Brain microvascular endothelial cell (primary cell): ENCODE measurements around the gene VIL1.

ENCODE experiments used
- DNase-seq: peaks from one replicate; pipeline ENCODE4 v3.0.0-alpha.2; 2020
- H3K27ac ChIP-seq: fragments of 250-450 bp; sonication (Bioruptor Pico); 2 replicates; pipeline ENCODE4 v1.5.1; 2020; ENCODE audit warnings: mild to moderate bottlenecking, moderate library complexity
- H3K27me3 ChIP-seq: fragments of 250-450 bp; sonication (Bioruptor Pico); replicated peaks from 2 replicates; pipeline ENCODE4 v1.5.1; 2020; ENCODE audit warnings: mild to moderate bottlenecking
- H3K36me3 ChIP-seq: fragments of 250-450 bp; sonication (Bioruptor Pico); replicated peaks from 2 replicates; pipeline ENCODE4 v1.5.1; 2020; ENCODE audit warnings: mild to moderate bottlenecking
- H3K4me3 ChIP-seq: 2 replicates; pipeline ENCODE4 v1.5.1; 2011; ENCODE audit warnings: low read depth, mild to moderate bottlenecking, control low read depth, low read length, moderate library complexity
- CTCF ChIP-seq: IDR thresholded peaks from 2 replicates; pipeline ENCODE4 v1.5.1; 2011; ENCODE audit warnings: low read depth, mild to moderate bottlenecking, moderate library complexity, low read length, control low read depth, inconsistent platforms; ENCODE audit errors: missing control alignments
- in situ Hi-C: cut with HindIII; loops from 2 replicates; pipeline ENCODE4 v1.10.0; 2017; ENCODE audit warnings: low sequenced_read_pairs, low pct_ligation_motif_present

Gene VIL1

GRCh38 chr2:218386505-218387368, 32.2 kb upstream of the VIL1 start:
- in situ Hi-C loops: no loop called here
- DNase-seq: no peak
- H3K27me3 ChIP-seq: no peaks in the 10 kb centered on the region
- H3K36me3 ChIP-seq: no peaks in the 10 kb centered on the region
- no peak for TF ChIP-seq CTCF
- H3K27ac ChIP-seq: no peak overlapping the region
- H3K4me3 ChIP-seq: no peak overlapping the region

GRCh38 chr2:218387369-218388194, 31.3 kb upstream of the VIL1 start:
- no peaks in the 10 kb centered on the region for H3K36me3 ChIP-seq
- H3K27ac ChIP-seq: no peak overlapping the region
- peak; percentile 70 for DNase-seq
- in situ Hi-C loops: no loop called here
- TF ChIP-seq CTCF: no peak
- H3K4me3 ChIP-seq: peak overlapping the region; percentile 47
- H3K27me3 ChIP-seq: no peaks in the 10 kb centered on the region

GRCh38 chr2:218389333-218390150, 29.4 kb upstream of the VIL1 start:
- in situ Hi-C loops: no loop called here
- Histone ChIP-seq H3K27me3 (no peaks in the 10 kb centered on the region), H3K4me3 (no peak overlapping the region), H3K27ac (no peak overlapping the region), H3K36me3 (no peaks in the 10 kb centered on the region)
- TF ChIP-seq CTCF: no peak
- DNase-seq: no peak

GRCh38 chr2:218391202-218391601, 27.7 kb upstream of the VIL1 start:
- DNase-seq: no peak
- H3K27me3 ChIP-seq: no peaks in the 10 kb centered on the region
- no peak overlapping the region for H3K4me3 ChIP-seq
- no peak for TF ChIP-seq CTCF
- in situ Hi-C loops: no loop called here
- H3K36me3 ChIP-seq: no peaks in the 10 kb centered on the region
- no peak overlapping the region for H3K27ac ChIP-seq

- no peaks in the 10 kb centered on the region for H3K27me3 ChIP-seq
- no peak overlapping the region for H3K4me3 ChIP-seq
- no peak for DNase-seq
- in situ Hi-C loops: no loop called here
- no peak overlapping the region for H3K27ac ChIP-seq
- no peaks in the 10 kb centered on the region for H3K36me3 ChIP-seq
- TF ChIP-seq CTCF: no peak
These were observed 26.5 kb upstream of the VIL1 start for GRCh38 chr2:218392459-218392858.
